NCI-H748 treated with DMSO at 0.1 percent for 48 hours (cell line): Measurements from ENCODE around the gene CBR3.

Source experiments
- DNase-seq: peaks from one replicate; lab custom pipeline; 2025; lab: John Stamatoyannopoulos, UW

Gene CBR3

DNA sequence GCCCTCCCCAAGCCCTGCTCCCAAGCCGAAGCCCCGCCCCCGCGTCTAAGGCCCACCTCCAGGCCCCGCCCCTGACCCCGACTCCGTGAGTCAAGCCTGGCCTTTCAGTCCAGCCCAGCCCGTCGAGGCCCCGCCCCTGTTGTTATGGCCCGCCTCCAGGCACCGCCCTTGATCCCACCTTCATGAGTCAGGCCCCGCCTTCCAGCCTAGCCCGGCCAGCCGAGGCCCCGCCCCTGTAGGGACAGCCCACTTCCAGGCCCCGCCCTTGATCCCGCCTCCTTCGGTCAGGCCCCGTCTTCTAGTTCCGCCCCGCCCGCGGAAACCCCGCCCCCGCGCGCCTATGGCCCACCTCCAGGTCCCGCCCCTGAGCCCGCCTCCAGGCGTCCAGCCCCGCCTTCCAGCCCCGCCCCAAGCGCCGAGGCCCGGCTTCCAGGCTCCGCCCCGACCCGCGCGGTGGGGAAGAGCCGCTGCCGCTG is 21.5 kb downstream of the CBR3 start:
- DNase-seq = peak; percentile 94

DNA sequence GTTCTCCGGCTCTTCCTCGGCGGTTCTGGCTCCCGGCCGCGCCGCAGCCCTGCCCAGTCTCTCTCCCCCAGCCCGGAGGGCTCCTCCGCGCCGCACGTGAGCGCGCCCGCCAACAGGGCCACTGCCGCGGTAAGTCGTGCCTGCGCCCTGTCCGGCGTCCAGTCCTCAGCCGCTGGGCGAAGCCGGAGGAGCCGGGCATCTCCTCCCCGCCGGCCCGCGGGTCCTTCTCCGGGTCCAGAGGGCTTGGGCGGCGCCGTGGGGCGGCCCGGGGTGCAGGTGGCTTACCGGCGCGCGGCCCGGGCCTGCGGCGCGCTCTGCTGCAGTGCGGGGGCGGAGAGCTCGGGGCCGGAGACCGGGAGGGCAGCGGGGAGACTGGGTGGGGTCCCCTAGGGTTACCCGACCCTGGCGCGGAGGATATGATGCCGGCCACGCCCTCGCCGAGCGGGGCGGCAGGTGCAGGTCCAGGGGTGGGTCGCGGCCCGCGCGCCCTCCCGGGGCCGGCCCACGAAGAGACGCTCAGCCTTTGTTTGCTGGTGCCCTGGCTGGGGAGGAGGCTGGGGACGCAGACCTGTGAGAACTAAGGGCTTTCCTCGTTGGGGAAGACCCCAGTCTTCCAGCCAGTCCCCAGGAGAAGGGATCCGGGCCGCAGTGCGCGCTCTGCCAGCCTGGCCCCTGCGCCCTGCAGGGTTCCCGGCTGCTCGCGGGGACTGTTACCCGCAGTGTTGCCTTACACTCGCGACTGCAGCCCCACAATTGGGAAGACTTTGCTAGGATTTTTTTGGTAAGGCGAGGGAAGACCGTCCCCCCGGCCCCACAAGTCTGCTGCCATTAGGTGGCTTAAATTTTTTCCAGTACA is 22.2 kb downstream of the CBR3 start, which contains the start of gene DOP1B:
Gene DOP1B, plus strand, starts transcription at position 10 of the 856 bp plus-strand sequence. CDS start 7,910 bp downstream, outside the sequence.
- DNase-seq = no peak

- DNase-seq = no peak
Observed at GRCh38 chr21:36159356-36159921, 24.6 kb downstream of the CBR3 start.

DNA sequence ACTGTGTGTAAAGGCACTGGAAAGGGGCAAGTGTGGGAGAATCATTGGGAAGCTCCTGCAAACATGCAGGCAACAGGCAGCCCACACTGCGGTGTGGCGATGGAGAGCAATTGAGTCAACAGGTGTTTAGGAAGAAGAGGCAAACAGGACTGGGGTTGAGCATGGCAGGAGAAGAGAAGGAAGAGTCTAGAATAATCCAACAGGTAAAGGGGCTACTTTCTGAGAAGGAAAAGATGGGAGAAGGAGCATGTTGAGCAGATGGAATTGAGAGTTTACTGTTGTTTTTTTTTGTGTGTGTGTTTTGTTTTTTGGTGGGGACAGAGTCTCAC is 25.9 kb downstream of the CBR3 start:
- no peak for DNase-seq

DNA sequence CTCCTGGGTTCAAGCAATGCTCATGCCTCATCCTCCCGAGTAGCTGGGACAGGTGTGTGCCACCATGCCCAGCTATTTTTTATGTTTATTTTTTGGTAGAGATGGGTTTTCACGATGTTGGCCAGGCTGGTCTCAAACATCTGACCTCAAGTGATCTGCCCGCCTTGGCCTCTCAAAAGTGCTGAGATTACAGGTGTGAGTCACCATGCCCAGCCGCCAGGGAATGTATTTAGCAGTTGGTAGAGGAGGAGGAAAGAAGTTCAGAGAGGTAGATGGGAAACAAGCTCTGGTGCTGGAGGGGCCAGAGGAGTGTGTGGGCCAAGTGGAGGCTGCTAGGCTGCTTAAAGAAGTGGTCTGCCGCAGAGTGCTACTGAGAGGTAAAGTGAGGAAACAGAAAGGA is 27.8 kb downstream of the CBR3 start:
- no peak for DNase-seq

GRCh38 chr21:36163750-36164741 is 29.2 kb downstream of the CBR3 start:
- no peak for DNase-seq

- DNase-seq = no peak
Observed at GRCh38 chr21:36165356-36165755, 30.5 kb downstream of the CBR3 start.

GRCh38 chr21:36166705-36167104 is 31.8 kb downstream of the CBR3 start:
- no peak for DNase-seq

- no peak for DNase-seq
Observed at GRCh38 chr21:36167541-36167940, 32.7 kb downstream of the CBR3 start.

DNA sequence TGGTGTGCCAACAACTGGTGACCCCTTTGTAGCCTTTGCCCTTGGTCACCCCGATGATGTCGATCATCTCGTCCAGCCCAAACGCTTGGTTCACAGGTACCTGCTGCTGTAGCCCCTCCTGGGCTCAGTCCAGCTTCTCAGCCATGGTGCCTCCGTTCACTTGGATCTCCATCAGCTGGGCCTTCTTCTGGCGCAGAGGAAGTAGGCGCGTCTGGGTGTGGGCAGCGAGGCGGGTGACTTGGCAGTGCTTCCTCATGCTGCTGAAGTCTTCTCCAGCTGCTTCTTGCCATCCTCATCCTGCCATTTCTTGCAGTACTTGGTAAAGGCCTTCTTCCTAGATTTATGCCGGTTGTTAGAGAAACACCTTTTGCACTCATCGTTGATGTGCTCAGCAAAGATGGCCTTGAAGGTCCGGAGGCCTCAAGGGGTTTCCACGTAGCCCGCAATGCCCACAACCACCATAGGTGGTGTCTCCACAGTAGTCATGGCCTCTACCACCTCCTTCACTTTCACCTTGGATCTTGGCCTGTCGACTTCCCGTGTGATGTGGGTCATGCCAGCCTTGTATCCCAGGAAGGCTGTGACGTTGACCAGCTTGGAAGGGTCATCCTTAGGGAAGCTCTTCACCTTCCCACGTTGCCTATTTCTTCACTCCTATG is 34.7 kb downstream of the CBR3 start:
- DNase-seq = no peak

DNA sequence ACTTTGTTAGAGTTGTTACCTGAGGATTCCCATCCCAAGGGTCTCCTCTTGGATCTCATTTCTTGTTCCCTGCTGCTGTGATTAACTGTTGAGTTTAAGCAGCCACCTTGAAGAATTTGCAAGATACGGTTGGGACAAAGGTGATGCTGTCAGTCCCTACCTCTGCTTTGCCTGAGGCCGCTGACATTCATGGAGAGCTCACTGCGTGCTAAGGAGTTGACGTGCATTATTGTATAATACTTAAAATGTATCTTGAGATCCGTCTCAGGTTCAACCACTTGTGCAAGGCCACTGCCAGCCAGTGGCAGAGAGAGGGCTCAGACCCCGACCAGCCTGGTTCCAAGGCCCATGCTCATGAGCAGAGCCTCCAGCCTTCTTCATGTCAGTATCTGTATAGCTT is 35.9 kb downstream of the CBR3 start:
- DNase-seq = no peak

DNA sequence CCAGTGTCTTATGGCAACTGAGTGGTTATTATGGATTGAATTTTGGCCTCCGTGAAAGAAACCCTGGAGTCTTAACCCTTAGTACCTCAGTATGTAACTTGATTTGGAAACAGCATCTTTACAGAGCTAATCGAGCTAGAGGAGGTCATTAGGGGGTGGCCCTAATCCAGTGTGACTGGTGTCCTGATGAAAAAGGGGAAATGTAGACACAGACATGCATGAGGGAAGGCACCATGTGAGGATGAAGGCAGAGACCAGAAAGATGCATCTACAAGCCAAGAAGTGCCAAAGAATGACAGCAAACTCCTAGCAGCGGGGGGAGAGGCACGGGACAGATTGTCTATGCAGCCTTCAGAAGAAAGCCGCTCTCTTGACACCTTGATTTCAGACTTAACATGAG is 36.5 kb downstream of the CBR3 start:
- DNase-seq = no peak

DNA sequence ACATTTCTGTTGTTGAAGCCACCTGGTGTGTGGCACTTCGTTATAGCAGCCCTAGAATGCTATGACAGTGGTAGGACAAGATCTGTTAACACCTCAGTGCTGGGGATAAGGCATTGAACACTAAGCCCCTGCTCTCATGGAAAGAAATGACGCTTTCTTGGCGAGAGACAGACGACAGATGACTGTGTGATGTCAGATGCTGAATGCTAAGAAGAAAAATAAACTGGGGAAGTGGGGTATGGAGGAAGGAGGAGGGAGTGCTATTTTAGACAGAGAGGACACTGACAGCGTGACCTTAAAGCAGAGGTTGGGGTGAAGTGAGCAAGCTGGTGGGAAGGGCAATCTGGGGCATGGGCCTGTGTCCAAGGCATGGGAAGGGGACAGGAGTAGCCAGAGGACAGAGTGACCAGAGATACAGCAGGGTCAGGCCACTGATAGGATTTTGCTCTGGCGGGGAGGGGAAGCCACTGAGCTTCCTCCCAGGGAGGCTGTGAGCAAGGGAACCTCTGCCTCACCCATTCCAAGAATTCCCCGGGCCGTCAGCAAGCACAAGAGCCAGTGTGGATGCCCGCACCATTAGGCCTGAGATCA is 37.0 kb downstream of the CBR3 start:
- no peak for DNase-seq

DNA sequence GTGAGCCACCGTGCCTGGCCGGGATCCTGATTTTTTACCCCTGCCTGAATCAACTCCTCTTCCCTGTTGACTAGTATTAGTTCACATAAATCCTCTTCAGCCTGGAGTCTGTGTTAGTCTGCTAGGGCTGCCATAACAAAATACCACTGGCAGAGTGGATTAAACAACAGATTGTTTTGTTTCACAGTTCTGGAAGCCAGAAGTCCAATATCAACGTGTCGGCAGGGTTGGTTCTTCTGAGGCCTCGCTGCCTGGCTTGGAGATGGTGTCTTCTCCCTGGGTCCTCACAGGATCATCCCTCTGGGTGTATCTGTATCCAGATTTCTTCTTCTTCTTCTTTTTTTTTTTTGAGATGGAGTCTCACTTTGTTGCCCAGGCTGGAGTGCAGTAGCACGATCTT is 39.9 kb downstream of the CBR3 start:
- no peak for DNase-seq

DNA sequence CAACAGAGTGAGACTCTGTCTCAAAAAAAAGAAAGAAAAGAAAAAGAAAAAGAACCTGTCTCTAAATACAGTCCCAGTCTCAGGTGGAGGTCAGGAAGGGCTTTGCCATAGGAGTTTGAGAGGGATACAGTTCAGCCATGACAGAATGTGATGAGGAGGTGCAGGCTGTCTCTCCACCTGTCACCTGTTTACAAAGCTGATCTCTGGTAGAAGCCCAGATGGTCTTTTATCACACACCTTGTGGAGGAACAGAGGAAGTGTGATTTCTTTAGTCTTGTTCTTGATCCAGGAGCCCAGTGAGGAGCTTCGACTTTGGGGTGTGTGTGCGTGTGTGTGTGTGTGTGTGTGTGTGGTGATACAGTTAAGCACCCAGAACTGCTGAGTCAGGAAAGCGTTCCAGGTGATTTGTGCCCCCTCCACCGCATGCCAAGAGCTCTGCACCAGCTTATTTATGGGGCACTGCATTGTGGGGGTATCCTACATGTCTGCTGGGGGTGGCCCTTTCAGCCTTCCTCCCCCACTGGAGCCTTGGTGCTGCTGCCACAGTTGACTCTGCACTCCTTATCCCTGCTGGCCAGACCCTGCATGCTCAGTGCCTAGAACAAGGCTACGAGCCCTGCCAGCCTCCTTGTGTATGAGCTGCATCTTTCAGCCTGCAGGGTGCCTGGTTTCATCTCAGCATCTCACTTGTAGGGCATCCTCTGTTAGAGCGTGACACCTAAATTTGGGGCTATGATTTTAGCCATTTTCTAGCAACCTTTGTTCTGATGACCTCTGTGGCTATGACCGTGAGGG is 41.1 kb downstream of the CBR3 start:
- DNase-seq = no peak

- DNase-seq = no peak
Observed at GRCh38 chr21:36178349-36178748, 43.5 kb downstream of the CBR3 start.

GRCh38 chr21:36179145-36179544 is 44.3 kb downstream of the CBR3 start:
- no peak for DNase-seq

GRCh38 chr21:36180963-36181362 is 46.1 kb downstream of the CBR3 start:
- DNase-seq = no peak

- no peak for DNase-seq
Observed at GRCh38 chr21:36183144-36183795, 48.4 kb downstream of the CBR3 start.

DNA sequence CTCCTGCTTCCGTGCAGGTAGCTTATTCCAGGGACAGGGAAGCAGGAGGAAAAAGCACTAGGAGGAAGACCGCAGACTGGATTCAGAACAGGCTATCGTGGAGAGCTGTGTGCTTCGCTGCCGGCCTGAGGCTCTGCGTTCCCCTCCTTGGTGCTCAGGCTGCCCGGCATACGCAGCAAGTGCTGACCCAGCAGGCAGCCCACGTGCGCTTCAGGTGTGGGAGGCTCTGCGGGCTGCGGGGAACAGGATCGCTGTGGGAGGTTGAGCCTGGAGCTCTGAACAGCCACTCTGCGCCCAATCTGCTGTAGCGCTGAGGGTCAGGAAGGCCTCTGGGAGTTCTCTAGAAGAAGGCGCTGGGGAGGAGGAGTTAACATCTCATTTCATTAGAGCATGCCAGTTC is 49.7 kb downstream of the CBR3 start:
- no peak for DNase-seq
